Common myeloid progenitor, CD34-positive (primary cell): ENCODE data around the gene NOTO.

Source experiments
- CTCF ChIA-PET: fragments of 350-600 bp; sonication (Branson Sonifier 250); formaldehyde crosslinking; loops from one replicate; lab custom pipeline; 2021; ENCODE audit warnings: antibody characterized with exemption; lab: Charles Lee
- POLR2A ChIA-PET: fragments of 350-600 bp; sonication (Branson Sonifier 250); formaldehyde crosslinking; loops from one replicate; lab custom pipeline; 2021; ENCODE audit warnings: antibody characterized with exemption; lab: Charles Lee
- DNase-seq, 3 donors: peaks; one replicate each; pipeline versions ENCODE4 v3.0.0 to v3.0.0-alpha.2; 2013
- H3K27ac ChIP-seq, 2 experiments: 1 replicate in 1 of 2; 2 replicates in 1 of 2; pipeline ENCODE4 v1.7.0; 2013; ENCODE audit warnings: inconsistent platforms in 2 of 2, low read length in 2 of 2, mild to moderate bottlenecking in 2 of 2, low read depth in 1 of 2, moderate library complexity in 1 of 2; ENCODE audit not compliant: severe bottlenecking in 2 of 2, insufficient read depth in 1 of 2, poor library complexity in 1 of 2
- H3K27me3 ChIP-seq, 5 experiments: replicated peaks in 2 of 5; 1 replicate in 3 of 5; 2 replicates in 2 of 5; pipeline versions ENCODE4 v1.6.1 to v1.7.0; 2013; ENCODE audit warnings: low read length in 4 of 5, mild to moderate bottlenecking in 2 of 5, moderate library complexity in 2 of 5, inconsistent platforms in 1 of 5; ENCODE audit not compliant: insufficient read depth in 5 of 5, control insufficient read depth in 4 of 5
- H3K36me3 ChIP-seq, 4 experiments: 1 replicate in 2 of 4; 2 replicates in 2 of 4; pipeline versions ENCODE4 v1.6.1 to v1.7.0; 2013; ENCODE audit warnings: low read length in 3 of 4, control low read depth in 1 of 4, mild to moderate bottlenecking in 1 of 4; ENCODE audit not compliant: control insufficient read depth in 4 of 4, insufficient read depth in 4 of 4
- H3K4me1 ChIP-seq, 4 experiments: 1 replicate in 3 of 4; 2 replicates in 1 of 4; pipeline versions ENCODE4 v1.6.1 to v1.7.1; 2013; ENCODE audit warnings: low read length in 3 of 4, mild to moderate bottlenecking in 3 of 4, control low read depth in 1 of 4, inconsistent platforms in 1 of 4, moderate library complexity in 1 of 4; ENCODE audit not compliant: control insufficient read depth in 4 of 4, insufficient read depth in 4 of 4; ENCODE audit errors: control extremely low read depth in 1 of 4
- H3K4me3 ChIP-seq, 7 experiments: 1 replicate in 4 of 7; 2 replicates in 3 of 7; pipeline versions ENCODE4 v1.5.1 to v1.7.0; 2013; ENCODE audit warnings: mild to moderate bottlenecking in 7 of 7, low read length in 6 of 7, moderate library complexity in 6 of 7, inconsistent platforms in 2 of 7, low read depth in 2 of 7, control low read depth in 1 of 7; ENCODE audit not compliant: insufficient read depth in 4 of 7, control insufficient read depth in 1 of 7; ENCODE audit errors: extremely low read depth in 1 of 7
- H3K9me3 ChIP-seq, 5 experiments: 1 replicate in 4 of 5; 2 replicates in 1 of 5; pipeline versions ENCODE4 v1.6.1 to v1.7.1; 2013; ENCODE audit warnings: low read length in 4 of 5, mild to moderate bottlenecking in 2 of 5, inconsistent platforms in 1 of 5, low read depth in 1 of 5, moderate library complexity in 1 of 5; ENCODE audit not compliant: control insufficient read depth in 4 of 5, insufficient read depth in 2 of 5; ENCODE audit errors: control extremely low read depth in 1 of 5
- WGBS: methylation state at CpG from one replicate; pipeline ENCODE4 v1.1.5; 2013; ENCODE audit not compliant: insufficient coverage; 5-methylcytosine and 5-hydroxymethylcytosine counted together

Gene NOTO

GRCh38 chr2:73212448-73213176 is 10.2 kb downstream of the NOTO start:
- DNase-seq, result peak; percentile 74 to 88 (median 82)
- WGBS, result 62% methylated on average over 16 of the region's 20 CpGs
- Histone ChIP-seq H3K4me1 (peaks cover 5 to 28% (median 23%) of the 10 kb centered on the region in 4 experiments), H3K36me3 (no peaks in the 10 kb centered on the region), H3K27ac (no peak overlapping the region), H3K9me3 (no peaks in the 10 kb centered on the region), H3K4me3 (peak overlapping the region in 3 of 7 experiments; percentile 8 to 77 (median 8)), H3K27me3 (peaks cover 0 to 3% (median 0%) of the 10 kb centered on the region in 5 experiments)
- ChIA-PET POLR2A (interaction anchor here (0.9 kb wide), 1 partner anchor 21 kb away, joined by 3 read pairs; the partner anchor contains the start of gene CCT7), CTCF (interaction anchor here (0.5 to 5.6 kb wide), 27 partner anchors 8 to 796 kb away, joined by 3 to 59 read pairs (median 3); partner anchors contain the start of genes CCT7 and PRADC1)

- Histone ChIP-seq H3K9me3 (no peaks in the 10 kb centered on the region), H3K4me1 (peaks cover 5 to 28% (median 23%) of the 10 kb centered on the region in 4 experiments), H3K4me3 (peak within 1 kb of the TSS; percentile 72 to 95 (median 85)), H3K27ac (peak within 1 kb of the TSS; percentile 48 to 76), H3K27me3 (peaks cover 0 to 3% (median 0%) of the 10 kb centered on the region in 5 experiments), H3K36me3 (peaks cover 0 to 6% (median 4%) of the 10 kb centered on the region in 4 experiments)
- ChIA-PET CTCF (interaction anchor here (0.7 to 5.6 kb wide), 7 partner anchors 10 to 128 kb away, joined by 3 to 59 read pairs (median 3); partner anchors contain the start of gene PRADC1), POLR2A (interaction anchor here (0.6 kb wide), 1 partner anchor 111 kb away, joined by 3 read pairs; no protein-coding TSS in a partner anchor)
- peak; percentile 85 to 93 (median 93) for DNase-seq
- 0% methylated on average over 37 of the region's 64 CpGs for WGBS
These were observed 12.0 kb downstream of the NOTO start, which contains the start of gene SMYD5 for GRCh38 chr2:73214120-73215035. TSS of gene SMYD5 (plus strand) at chr2:73214245. CDS start at chr2:73214267, 22 bp downstream.

GRCh38 chr2:73215254-73215653 is 12.9 kb downstream of the NOTO start:
- no peak for DNase-seq
- Histone ChIP-seq H3K27ac (no peak overlapping the region), H3K9me3 (no peaks in the 10 kb centered on the region), H3K36me3 (peaks cover 3 to 13% (median 8%) of the 10 kb centered on the region in 4 experiments), H3K4me1 (peaks cover 5 to 28% (median 23%) of the 10 kb centered on the region in 4 experiments), H3K27me3 (peaks cover 0 to 3% (median 0%) of the 10 kb centered on the region in 5 experiments), H3K4me3 (peak overlapping the region in 3 of 7 experiments; percentile 22 to 93 (median 84))
- ChIA-PET POLR2A (no interaction called here), CTCF (interaction anchor here (0.7 to 2.2 kb wide), 5 partner anchors 9 to 75 kb away, joined by 3 to 11 read pairs (median 3); partner anchors contain the start of gene PRADC1)
- WGBS, result 92% methylated on average over 2 of the region's 4 CpGs

GRCh38 chr2:73217160-73217559 is 14.8 kb downstream of the NOTO start:
- H3K4me1 ChIP-seq, result peaks cover 5 to 28% (median 23%) of the 10 kb centered on the region in 4 experiments
- no peaks in the 10 kb centered on the region for H3K9me3 ChIP-seq
- WGBS, result 100% methylated on average over 3 of the region's 5 CpGs
- DNase-seq, result no peak
- no peaks in the 10 kb centered on the region for H3K27me3 ChIP-seq
- POLR2A ChIA-PET, result no interaction called here
- H3K36me3 ChIP-seq, result peaks cover 3 to 28% (median 24%) of the 10 kb centered on the region in 4 experiments
- no peak overlapping the region for H3K27ac ChIP-seq
- no peak overlapping the region for H3K4me3 ChIP-seq
- CTCF ChIA-PET, result interaction anchor here (1.0 to 2.5 kb wide), 3 partner anchors 11 to 17 kb away, joined by 3 to 7 read pairs (median 5); partner anchors contain the start of genes CCT7 and PRADC1

- DNase-seq, result no peak
- CTCF ChIA-PET, result interaction anchor here (1.0 to 2.5 kb wide), 3 partner anchors 11 to 16 kb away, joined by 3 to 7 read pairs (median 5); partner anchors contain the start of genes CCT7 and PRADC1
- Histone ChIP-seq H3K9me3 (no peaks in the 10 kb centered on the region), H3K36me3 (peaks cover 3 to 35% (median 30%) of the 10 kb centered on the region in 4 experiments), H3K27ac (no peak overlapping the region), H3K4me1 (peaks cover 5 to 23% (median 20%) of the 10 kb centered on the region in 4 experiments), H3K4me3 (no peak overlapping the region), H3K27me3 (no peaks in the 10 kb centered on the region)
- WGBS, result 100% methylated on average over 1 of the region's 2 CpGs
- POLR2A ChIA-PET, result no interaction called here
These were observed 15.5 kb downstream of the NOTO start for GRCh38 chr2:73217826-73218225.

- ChIA-PET CTCF (interaction anchor here (1.0 to 2.5 kb wide), 3 partner anchors 12 to 16 kb away, joined by 3 to 7 read pairs (median 5); partner anchors contain the start of genes CCT7 and PRADC1), POLR2A (no interaction called here)
These were observed 15.9 kb downstream of the NOTO start for GRCh38 chr2:73218298-73218697.

More at GRCh38 chr2:73218298-73218697, 15.9 kb downstream of the NOTO start:
- no peaks in the 10 kb centered on the region for H3K27me3 ChIP-seq
- peaks cover 5 to 19% (median 15%) of the 10 kb centered on the region in 4 experiments for H3K4me1 ChIP-seq
- no peak overlapping the region for H3K4me3 ChIP-seq
- peaks cover 5 to 39% (median 34%) of the 10 kb centered on the region in 4 experiments for H3K36me3 ChIP-seq
- no peak for DNase-seq
- no peak overlapping the region for H3K27ac ChIP-seq
- no peaks in the 10 kb centered on the region for H3K9me3 ChIP-seq
